Fibroblast of lung (primary cell): Measurements from ENCODE around the gene XPNPEP2.

Experiments
- EZH2 ChIP-seq: IDR thresholded peaks from 2 replicates; pipeline ENCODE4 v1.5.1; 2012; ENCODE audit warnings: low read length, control low read depth, mild to moderate bottlenecking; ENCODE audit errors: missing control alignments
- TF ChIP-seq, protein P1 (sequence below), 2 donors: IDR thresholded peaks in 1 of 2; conservative IDR thresholded peaks in 1 of 2; 1 replicate in 1 of 2; 2 replicates in 1 of 2; pipeline ENCODE4 v1.5.1; 2011 to 2012; ENCODE audit warnings: low read length in 2 of 2, control low read depth in 1 of 2, inconsistent platforms in 1 of 2, low read depth in 1 of 2, mild to moderate bottlenecking in 1 of 2

DNA sequence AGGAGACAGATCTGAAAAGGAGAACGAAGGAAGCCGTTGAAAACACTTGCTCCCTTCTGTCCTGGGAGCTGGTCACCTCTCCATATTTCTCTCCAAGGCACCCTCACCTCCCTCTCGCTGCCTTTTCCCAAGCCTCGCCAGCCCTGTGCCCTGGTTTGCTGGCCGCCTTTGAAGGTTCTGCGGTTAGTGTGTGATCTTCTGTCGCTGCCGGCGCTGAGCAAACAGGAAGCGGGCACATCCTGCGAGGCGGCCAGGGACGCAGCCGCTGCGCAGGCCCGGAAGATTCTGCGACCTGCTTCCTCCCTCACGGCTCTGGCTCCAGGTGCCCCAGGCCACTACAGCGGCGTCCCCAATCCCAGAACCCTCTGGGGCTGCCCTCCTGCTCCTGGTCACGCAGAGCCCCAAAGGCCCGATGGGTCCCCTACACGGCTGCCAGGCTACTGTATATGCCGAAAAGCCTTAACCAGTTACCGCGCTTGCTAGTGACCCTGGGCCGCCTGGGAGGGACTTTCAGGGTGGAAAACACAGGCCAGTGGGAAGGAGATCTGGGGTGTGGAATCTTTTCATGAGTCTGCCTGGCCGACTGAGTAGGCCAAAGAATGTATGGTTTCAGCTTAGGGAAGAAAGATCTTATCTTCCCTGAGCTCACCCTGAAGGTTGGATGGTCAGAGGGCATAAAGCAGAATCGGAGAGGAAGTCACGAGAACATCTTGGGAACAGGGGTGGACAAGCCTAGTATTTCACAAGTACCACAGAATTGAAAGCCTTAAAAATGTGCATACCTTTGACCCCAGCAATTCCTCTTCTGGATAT is 38.6 kb downstream of the XPNPEP2 start:
- no peak for TF ChIP-seq EZH2
- TF ChIP-seq, protein P1, sequence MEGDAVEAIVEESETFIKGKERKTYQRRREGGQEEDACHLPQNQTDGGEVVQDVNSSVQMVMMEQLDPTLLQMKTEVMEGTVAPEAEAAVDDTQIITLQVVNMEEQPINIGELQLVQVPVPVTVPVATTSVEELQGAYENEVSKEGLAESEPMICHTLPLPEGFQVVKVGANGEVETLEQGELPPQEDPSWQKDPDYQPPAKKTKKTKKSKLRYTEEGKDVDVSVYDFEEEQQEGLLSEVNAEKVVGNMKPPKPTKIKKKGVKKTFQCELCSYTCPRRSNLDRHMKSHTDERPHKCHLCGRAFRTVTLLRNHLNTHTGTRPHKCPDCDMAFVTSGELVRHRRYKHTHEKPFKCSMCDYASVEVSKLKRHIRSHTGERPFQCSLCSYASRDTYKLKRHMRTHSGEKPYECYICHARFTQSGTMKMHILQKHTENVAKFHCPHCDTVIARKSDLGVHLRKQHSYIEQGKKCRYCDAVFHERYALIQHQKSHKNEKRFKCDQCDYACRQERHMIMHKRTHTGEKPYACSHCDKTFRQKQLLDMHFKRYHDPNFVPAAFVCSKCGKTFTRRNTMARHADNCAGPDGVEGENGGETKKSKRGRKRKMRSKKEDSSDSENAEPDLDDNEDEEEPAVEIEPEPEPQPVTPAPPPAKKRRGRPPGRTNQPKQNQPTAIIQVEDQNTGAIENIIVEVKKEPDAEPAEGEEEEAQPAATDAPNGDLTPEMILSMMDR (conservative IDR thresholded peaks at IDR 0.05 in 1 of 2, IDR thresholded peaks at IDR 0.05 in 1 of 2; ENCODE audit: low read depth in 1 of 2, low read length in 2 of 2): no peak
